ENCODE data around the gene CLSTN1.

Gene CLSTN1

DNA sequence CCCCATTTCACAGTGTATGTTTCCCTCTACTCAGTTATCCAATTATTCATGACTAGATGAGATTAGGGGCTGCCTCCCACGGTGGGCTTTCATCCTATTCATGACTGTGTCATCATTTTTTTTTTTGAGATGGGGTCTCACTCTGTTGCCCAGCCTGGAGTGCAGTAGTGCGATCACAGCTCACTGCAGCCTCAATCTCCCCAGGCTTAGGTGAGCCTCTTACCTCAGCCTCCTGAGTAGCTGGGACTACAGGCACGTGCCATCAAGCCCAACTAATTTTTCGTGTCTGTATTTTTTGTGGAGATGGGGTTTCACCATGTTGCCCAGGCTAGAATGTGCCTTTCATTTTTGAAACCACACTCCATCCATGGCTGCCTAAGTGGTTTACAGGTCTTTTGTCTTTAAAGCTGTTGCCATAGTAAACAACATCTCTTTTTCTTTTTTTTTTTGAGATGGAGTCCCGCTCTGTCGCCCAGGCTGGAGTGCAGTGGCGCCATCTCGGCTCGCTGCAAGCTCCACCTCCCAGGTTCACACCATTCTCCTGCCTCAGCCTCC is 112.2 kb downstream of the CLSTN1 start:
- POLR2A ChIA-PET, result interaction anchor here (0.6 kb wide), 1 partner anchor 1607 kb away, joined by 4 read pairs; no protein-coding TSS in a partner anchor
- Histone ChIP-seq H3K4me1 (ENCODE audit: control extremely low read depth in 1 of 4, control insufficient read depth in 4 of 4, insufficient read depth in 4 of 4, low read length in 3 of 4) (peaks cover 0 to 11% (median 7%) of the 10 kb centered on the region in 4 experiments), H3K9me3 (ENCODE audit: control extremely low read depth in 1 of 5, control insufficient read depth in 4 of 5, insufficient read depth in 2 of 5, low read depth in 1 of 5, low read length in 4 of 5) (no peaks in the 10 kb centered on the region), H3K36me3 (ENCODE audit: control insufficient read depth in 4 of 4, insufficient read depth in 4 of 4, low read length in 3 of 4) (peaks cover 19 to 52% (median 34%) of the 10 kb centered on the region in 4 experiments), H3K27ac (ENCODE audit: insufficient read depth in 1 of 2, low read depth in 1 of 2, low read length in 2 of 2, poor library complexity in 1 of 2, severe bottlenecking in 2 of 2) (no peak overlapping the region), H3K4me3 (ENCODE audit: control insufficient read depth in 1 of 7, extremely low read depth in 1 of 7, insufficient read depth in 4 of 7, low read depth in 2 of 7, low read length in 6 of 7) (no peak overlapping the region), H3K27me3 (replicated peaks in 2 of 5; ENCODE audit: control insufficient read depth in 4 of 5, insufficient read depth in 5 of 5, low read length in 4 of 5) (no peaks in the 10 kb centered on the region)
- DNase-seq, result no peak
- CTCF ChIA-PET, result interaction anchor here (0.8 to 1.6 kb wide), 4 partner anchors 10 to 96 kb away, joined by 3 to 5 read pairs (median 4); no protein-coding TSS in a partner anchor
- WGBS (ENCODE audit: insufficient coverage), result 100% methylated on average over 2 of the region's 9 CpGs

DNA sequence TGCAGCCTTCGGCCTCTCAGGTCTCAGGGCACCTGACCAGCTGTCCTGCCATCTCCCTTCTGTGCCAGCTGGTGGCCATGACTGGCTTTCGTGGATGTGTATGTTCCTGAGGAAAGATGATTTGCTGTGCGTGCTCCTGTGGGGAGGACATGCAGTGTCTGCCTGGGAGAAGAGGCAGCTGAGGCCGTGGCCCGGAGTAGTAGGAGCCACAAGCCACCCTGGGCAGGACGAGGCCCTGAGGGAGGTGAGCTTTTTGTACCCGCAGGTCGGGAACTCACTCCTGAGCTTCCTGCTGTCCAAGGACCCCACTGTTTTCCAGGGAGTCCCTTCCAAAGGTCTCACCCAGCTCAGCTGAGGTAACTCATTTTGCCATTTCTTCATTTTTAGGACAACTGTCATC is 113.7 kb downstream of the CLSTN1 start:
- Histone ChIP-seq H3K36me3 (ENCODE audit: control insufficient read depth in 4 of 4, insufficient read depth in 4 of 4, low read length in 3 of 4) (peaks cover 14 to 37% (median 23%) of the 10 kb centered on the region in 4 experiments), H3K27ac (ENCODE audit: insufficient read depth in 1 of 2, low read depth in 1 of 2, low read length in 2 of 2, poor library complexity in 1 of 2, severe bottlenecking in 2 of 2) (no peak overlapping the region), H3K4me1 (ENCODE audit: control extremely low read depth in 1 of 4, control insufficient read depth in 4 of 4, insufficient read depth in 4 of 4, low read length in 3 of 4) (peaks cover 0 to 10% (median 0%) of the 10 kb centered on the region in 4 experiments), H3K4me3 (ENCODE audit: control insufficient read depth in 1 of 7, extremely low read depth in 1 of 7, insufficient read depth in 4 of 7, low read depth in 2 of 7, low read length in 6 of 7) (no peak overlapping the region), H3K9me3 (ENCODE audit: control extremely low read depth in 1 of 5, control insufficient read depth in 4 of 5, insufficient read depth in 2 of 5, low read depth in 1 of 5, low read length in 4 of 5) (no peaks in the 10 kb centered on the region), H3K27me3 (replicated peaks in 2 of 5; ENCODE audit: control insufficient read depth in 4 of 5, insufficient read depth in 5 of 5, low read length in 4 of 5) (no peaks in the 10 kb centered on the region)
- ChIA-PET POLR2A (interaction anchor here (1.1 kb wide), 1 partner anchor 10 kb away, joined by 3 read pairs; no protein-coding TSS in a partner anchor), CTCF (interaction anchor here (1.6 to 1.9 kb wide), 4 partner anchors 11 to 95 kb away, joined by 3 to 9 read pairs (median 4); no protein-coding TSS in a partner anchor)
- DNase-seq, result no peak
- WGBS (ENCODE audit: insufficient coverage), result 98% methylated on average over 7 of the region's 8 CpGs

DNA sequence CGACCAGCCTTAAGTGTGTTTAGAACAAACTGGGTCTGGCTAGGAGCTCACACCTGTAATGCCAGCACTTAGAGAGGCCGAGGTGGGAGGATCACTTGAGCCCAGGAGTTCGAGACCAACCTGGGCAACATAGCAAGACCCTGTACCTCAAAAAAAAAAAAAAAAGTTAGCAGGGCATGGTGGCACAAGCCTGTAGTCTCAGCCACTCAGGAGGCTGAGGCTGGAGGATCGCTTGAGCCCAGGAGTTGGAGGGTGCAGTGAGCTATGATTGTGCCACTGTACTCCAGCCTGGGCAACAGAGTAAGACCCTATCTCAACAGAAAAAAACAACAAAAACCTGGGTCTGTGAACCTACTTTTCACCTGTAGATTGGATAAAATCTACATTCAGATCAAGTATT is 117.6 kb downstream of the CLSTN1 start:
- Histone ChIP-seq H3K27ac (ENCODE audit: insufficient read depth in 1 of 2, low read depth in 1 of 2, low read length in 2 of 2, poor library complexity in 1 of 2, severe bottlenecking in 2 of 2) (no peak overlapping the region), H3K4me3 (ENCODE audit: control insufficient read depth in 1 of 7, extremely low read depth in 1 of 7, insufficient read depth in 4 of 7, low read depth in 2 of 7, low read length in 6 of 7) (no peak overlapping the region), H3K27me3 (replicated peaks in 2 of 5; ENCODE audit: control insufficient read depth in 4 of 5, insufficient read depth in 5 of 5, low read length in 4 of 5) (no peaks in the 10 kb centered on the region), H3K4me1 (ENCODE audit: control extremely low read depth in 1 of 4, control insufficient read depth in 4 of 4, insufficient read depth in 4 of 4, low read length in 3 of 4) (peaks cover 0 to 24% (median 10%) of the 10 kb centered on the region in 4 experiments), H3K9me3 (ENCODE audit: control extremely low read depth in 1 of 5, control insufficient read depth in 4 of 5, insufficient read depth in 2 of 5, low read depth in 1 of 5, low read length in 4 of 5) (peaks cover 0 to 13% (median 2%) of the 10 kb centered on the region in 5 experiments), H3K36me3 (ENCODE audit: control insufficient read depth in 4 of 4, insufficient read depth in 4 of 4, low read length in 3 of 4) (peaks cover 7 to 25% (median 15%) of the 10 kb centered on the region in 4 experiments)
- CTCF ChIA-PET, result interaction anchor here (0.6 to 1.2 kb wide), 2 partner anchors 10 to 98 kb away, joined by 3 read pairs; no protein-coding TSS in a partner anchor
- 100% methylated on average over 3 of the region's 4 CpGs for WGBS (ENCODE audit: insufficient coverage)
- DNase-seq, result no peak
- POLR2A ChIA-PET, result no interaction called here

DNA sequence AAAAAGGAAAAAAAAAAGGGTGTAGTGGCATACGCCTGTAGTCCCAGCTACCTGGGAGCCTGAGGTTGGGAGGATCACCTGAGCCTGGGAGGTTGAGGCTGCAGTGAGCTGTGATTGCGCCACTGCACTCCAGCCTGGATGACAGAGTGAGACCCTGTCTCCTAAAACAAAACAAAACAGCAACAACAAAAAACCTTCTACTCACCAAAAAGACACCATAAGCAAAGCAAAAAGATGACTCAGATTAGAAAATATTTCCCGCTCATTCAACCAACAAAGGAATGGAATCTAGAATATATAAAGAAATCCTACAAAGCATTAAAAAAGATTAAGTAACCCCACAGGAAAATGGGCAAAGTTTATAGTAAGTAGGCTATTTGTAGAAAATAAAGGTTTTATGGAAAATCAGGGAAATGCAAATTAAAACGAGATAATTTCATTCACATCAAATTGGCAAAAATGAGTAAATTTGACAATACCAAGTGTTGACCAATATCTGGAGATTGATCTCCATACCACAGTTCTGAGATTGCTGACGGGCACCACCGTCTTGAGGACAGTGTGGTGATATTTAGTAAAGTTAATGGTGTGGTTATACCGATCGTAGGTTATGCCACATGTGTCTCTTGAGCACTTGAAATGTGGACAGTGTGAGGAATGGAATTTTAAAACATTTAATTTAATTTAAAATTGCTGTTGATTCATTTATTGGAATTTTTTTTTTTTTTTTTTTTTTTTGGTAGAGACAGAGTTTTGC is 118.2 kb downstream of the CLSTN1 start:
- CTCF ChIA-PET, result interaction anchor here (1.0 to 3.8 kb wide), 3 partner anchors 10 to 15 kb away, joined by 3 to 21 read pairs (median 4); no protein-coding TSS in a partner anchor
- POLR2A ChIA-PET, result no interaction called here
- 100% methylated on average over 4 of the region's 8 CpGs for WGBS (ENCODE audit: insufficient coverage)
- peaks cover 0 to 13% (median 2%) of the 10 kb centered on the region in 5 experiments for H3K9me3 ChIP-seq (ENCODE audit: control extremely low read depth in 1 of 5, control insufficient read depth in 4 of 5, insufficient read depth in 2 of 5, low read depth in 1 of 5, low read length in 4 of 5)
- DNase-seq, result no peak
- H3K36me3 ChIP-seq (ENCODE audit: control insufficient read depth in 4 of 4, insufficient read depth in 4 of 4, low read length in 3 of 4), result peaks cover 4 to 26% (median 15%) of the 10 kb centered on the region in 4 experiments
- H3K27ac ChIP-seq (ENCODE audit: insufficient read depth in 1 of 2, low read depth in 1 of 2, low read length in 2 of 2, poor library complexity in 1 of 2, severe bottlenecking in 2 of 2), result no peak overlapping the region
- no peaks in the 10 kb centered on the region for H3K27me3 ChIP-seq (replicated peaks in 2 of 5; ENCODE audit: control insufficient read depth in 4 of 5, insufficient read depth in 5 of 5, low read length in 4 of 5)
- H3K4me1 ChIP-seq (ENCODE audit: control extremely low read depth in 1 of 4, control insufficient read depth in 4 of 4, insufficient read depth in 4 of 4, low read length in 3 of 4), result peaks cover 0 to 24% (median 10%) of the 10 kb centered on the region in 4 experiments
- H3K4me3 ChIP-seq (ENCODE audit: control insufficient read depth in 1 of 7, extremely low read depth in 1 of 7, insufficient read depth in 4 of 7, low read depth in 2 of 7, low read length in 6 of 7), result no peak overlapping the region

DNA sequence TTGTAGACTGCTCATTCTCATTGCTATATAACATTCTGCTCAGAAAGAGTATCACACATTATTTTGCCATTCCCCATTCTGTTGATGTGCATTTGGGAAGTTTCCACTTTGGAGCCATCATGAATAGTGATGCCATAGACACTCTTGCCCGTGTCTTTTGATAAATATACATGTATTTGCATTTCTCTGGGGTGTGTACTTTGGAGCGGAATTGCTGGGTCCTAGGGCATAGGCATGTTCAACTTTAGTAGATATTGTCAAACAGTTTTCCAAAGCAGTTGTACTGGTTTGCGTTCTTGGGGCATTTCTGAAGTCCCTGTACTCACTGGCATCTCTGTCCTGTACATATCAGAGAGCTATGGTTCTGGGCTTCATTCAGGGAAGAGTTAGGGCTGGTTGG is 120.1 kb downstream of the CLSTN1 start:
- CTCF ChIA-PET, result interaction anchor here (1.1 to 3.8 kb wide), 7 partner anchors 9 to 88 kb away, joined by 3 to 21 read pairs (median 5); no protein-coding TSS in a partner anchor
- POLR2A ChIA-PET, result no interaction called here
- Histone ChIP-seq H3K4me1 (ENCODE audit: control extremely low read depth in 1 of 4, control insufficient read depth in 4 of 4, insufficient read depth in 4 of 4, low read length in 3 of 4) (peaks cover 0 to 24% (median 10%) of the 10 kb centered on the region in 4 experiments), H3K27ac (ENCODE audit: insufficient read depth in 1 of 2, low read depth in 1 of 2, low read length in 2 of 2, poor library complexity in 1 of 2, severe bottlenecking in 2 of 2) (no peak overlapping the region), H3K9me3 (ENCODE audit: control extremely low read depth in 1 of 5, control insufficient read depth in 4 of 5, insufficient read depth in 2 of 5, low read depth in 1 of 5, low read length in 4 of 5) (peaks cover 0 to 13% (median 2%) of the 10 kb centered on the region in 5 experiments), H3K4me3 (ENCODE audit: control insufficient read depth in 1 of 7, extremely low read depth in 1 of 7, insufficient read depth in 4 of 7, low read depth in 2 of 7, low read length in 6 of 7) (no peak overlapping the region), H3K27me3 (replicated peaks in 2 of 5; ENCODE audit: control insufficient read depth in 4 of 5, insufficient read depth in 5 of 5, low read length in 4 of 5) (no peaks in the 10 kb centered on the region), H3K36me3 (ENCODE audit: control insufficient read depth in 4 of 4, insufficient read depth in 4 of 4, low read length in 3 of 4) (peaks cover 3 to 33% (median 17%) of the 10 kb centered on the region in 4 experiments)
- WGBS (ENCODE audit: insufficient coverage), result 100% methylated on average over 1 of the region's 3 CpGs
- DNase-seq, result no peak

DNA sequence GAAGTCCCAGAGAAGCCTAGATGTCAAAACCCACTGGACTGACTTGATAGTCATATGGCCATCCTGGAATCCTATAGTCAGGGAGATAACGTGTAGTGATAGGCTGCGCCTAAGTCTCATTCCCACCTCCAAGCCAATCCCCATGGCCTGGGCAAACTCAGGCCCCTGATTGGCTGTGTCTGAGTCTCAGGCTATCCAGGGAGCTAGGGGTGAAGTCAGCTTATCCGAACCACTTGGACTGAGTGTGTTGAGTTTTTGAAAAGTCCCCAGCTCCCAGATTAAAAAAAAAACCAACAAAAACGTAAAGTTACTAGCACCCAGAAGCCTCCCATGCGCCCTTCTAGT is 120.6 kb downstream of the CLSTN1 start:
- Histone ChIP-seq H3K36me3 (ENCODE audit: control insufficient read depth in 4 of 4, insufficient read depth in 4 of 4, low read length in 3 of 4) (peaks cover 6 to 38% (median 21%) of the 10 kb centered on the region in 4 experiments), H3K4me3 (ENCODE audit: control insufficient read depth in 1 of 7, extremely low read depth in 1 of 7, insufficient read depth in 4 of 7, low read depth in 2 of 7, low read length in 6 of 7) (no peak overlapping the region), H3K9me3 (ENCODE audit: control extremely low read depth in 1 of 5, control insufficient read depth in 4 of 5, insufficient read depth in 2 of 5, low read depth in 1 of 5, low read length in 4 of 5) (peaks cover 0 to 13% (median 2%) of the 10 kb centered on the region in 5 experiments), H3K27ac (ENCODE audit: insufficient read depth in 1 of 2, low read depth in 1 of 2, low read length in 2 of 2, poor library complexity in 1 of 2, severe bottlenecking in 2 of 2) (no peak overlapping the region), H3K27me3 (replicated peaks in 2 of 5; ENCODE audit: control insufficient read depth in 4 of 5, insufficient read depth in 5 of 5, low read length in 4 of 5) (no peaks in the 10 kb centered on the region), H3K4me1 (ENCODE audit: control extremely low read depth in 1 of 4, control insufficient read depth in 4 of 4, insufficient read depth in 4 of 4, low read length in 3 of 4) (peaks cover 0 to 24% (median 10%) of the 10 kb centered on the region in 4 experiments)
- DNase-seq, result no peak
- ChIA-PET POLR2A (no interaction called here), CTCF (interaction anchor here (0.7 to 3.8 kb wide), 7 partner anchors 12 to 87 kb away, joined by 3 to 21 read pairs (median 5); no protein-coding TSS in a partner anchor)
- no CpG with 5 or more reads among the region's 5 CpGs for WGBS (ENCODE audit: insufficient coverage)

All from common myeloid progenitor, CD34-positive (primary cell).